COLO829 (cell line): ENCODE results near the gene TCEA2.
"Not testable (repeated sequence)": the region's sequence is repeated elsewhere in the genome, so short reads cannot be mapped to it uniquely, and the experiment has no call there.

ENCODE experiments used
- DNase-seq: peaks from one replicate; pipeline ENCODE4 v3.0.0; 2012; ENCODE audit warnings: low spot score

Gene TCEA2

GRCh38 chr20:64108731-64109681 is 46.0 kb downstream of the TCEA2 start:
- DNase-seq, result no peak

GRCh38 chr20:64109831-64110391 is 46.9 kb downstream of the TCEA2 start:
- no peak for DNase-seq

GRCh38 chr20:64110411-64111068 is 47.5 kb downstream of the TCEA2 start:
- DNase-seq, result no peak

GRCh38 chr20:64111841-64112641 is 49.0 kb downstream of the TCEA2 start:
- DNase-seq, result no peak

GRCh38 chr20:64112691-64113443 is 49.9 kb downstream of the TCEA2 start:
- DNase-seq, result no peak

- no peak for DNase-seq
Observed at GRCh38 chr20:64113444-64113775, 50.4 kb downstream of the TCEA2 start.

GRCh38 chr20:64113796-64114355 is 50.9 kb downstream of the TCEA2 start:
- DNase-seq, result no peak

GRCh38 chr20:64114356-64114971 is 51.5 kb downstream of the TCEA2 start:
- DNase-seq, result no peak

GRCh38 chr20:64115171-64115911 is 52.3 kb downstream of the TCEA2 start:
- DNase-seq, result no peak

- DNase-seq, result no peak
Observed at GRCh38 chr20:64116016-64116415, 53.0 kb downstream of the TCEA2 start.

GRCh38 chr20:64116541-64117431 is 53.8 kb downstream of the TCEA2 start:
- DNase-seq, result no peak

- not testable (repeated sequence) for DNase-seq
Observed at GRCh38 chr20:64117432-64117777, 54.4 kb downstream of the TCEA2 start.

GRCh38 chr20:64119301-64119680 is 56.3 kb downstream of the TCEA2 start:
- DNase-seq, result no peak

GRCh38 chr20:64119681-64120341 is 56.8 kb downstream of the TCEA2 start:
- DNase-seq, result no peak

- DNase-seq, result no peak
Observed at GRCh38 chr20:64121586-64121985, 58.6 kb downstream of the TCEA2 start.
